ENCODE data around the gene NID2.

The NID2 gene

DNA sequence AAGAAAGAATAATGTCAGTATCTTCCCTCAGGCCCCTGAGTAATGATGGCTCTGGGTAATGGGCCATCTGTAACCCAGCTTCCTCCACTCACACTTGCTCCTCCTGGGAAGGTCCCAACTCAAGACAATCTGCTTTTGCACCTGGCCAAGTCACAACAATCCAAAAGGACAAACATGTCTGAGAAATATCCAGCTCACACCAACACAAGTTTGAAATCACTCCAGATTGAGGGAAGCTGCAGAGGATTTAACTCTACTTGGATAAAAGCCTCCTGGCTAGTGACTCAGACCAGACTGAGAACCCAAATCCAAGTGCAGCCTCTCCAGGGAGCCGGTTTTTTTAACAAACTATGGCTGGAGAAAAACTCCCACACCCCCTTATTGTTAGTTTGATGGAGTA is 45.3 kb downstream of the NID2 start:
- DNase-seq = peak; percentile 84

DNA sequence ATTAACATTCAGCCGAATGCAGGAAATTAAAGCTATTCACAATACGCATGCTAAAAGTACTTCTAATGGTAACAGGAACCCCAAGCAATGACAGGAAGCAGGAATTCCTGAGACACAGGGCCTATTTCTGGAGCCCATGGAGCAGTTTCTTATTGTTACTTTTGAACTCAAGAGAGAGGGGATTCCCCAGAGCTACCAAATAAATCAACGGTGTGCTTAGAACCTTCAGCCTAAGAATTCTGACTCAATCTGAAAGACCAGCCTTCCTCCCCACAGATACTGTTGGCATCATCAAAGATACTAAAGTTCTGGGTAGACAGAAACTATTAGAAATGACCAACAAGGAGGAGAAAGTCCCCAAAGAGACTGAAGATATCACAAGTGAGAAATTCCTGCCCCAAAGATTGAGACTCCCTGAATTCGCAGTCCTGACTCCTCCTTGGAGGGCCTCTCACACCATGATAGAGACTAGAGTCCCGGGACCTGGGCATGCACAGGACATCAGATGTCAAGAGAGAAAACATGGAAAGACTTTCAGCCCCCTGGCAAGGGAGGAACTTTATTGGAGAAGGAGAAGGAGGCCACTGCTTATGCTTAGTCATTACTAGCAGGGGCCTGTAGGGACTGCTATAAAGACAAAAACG is 46.8 kb downstream of the NID2 start:
- no peak for DNase-seq

DNA sequence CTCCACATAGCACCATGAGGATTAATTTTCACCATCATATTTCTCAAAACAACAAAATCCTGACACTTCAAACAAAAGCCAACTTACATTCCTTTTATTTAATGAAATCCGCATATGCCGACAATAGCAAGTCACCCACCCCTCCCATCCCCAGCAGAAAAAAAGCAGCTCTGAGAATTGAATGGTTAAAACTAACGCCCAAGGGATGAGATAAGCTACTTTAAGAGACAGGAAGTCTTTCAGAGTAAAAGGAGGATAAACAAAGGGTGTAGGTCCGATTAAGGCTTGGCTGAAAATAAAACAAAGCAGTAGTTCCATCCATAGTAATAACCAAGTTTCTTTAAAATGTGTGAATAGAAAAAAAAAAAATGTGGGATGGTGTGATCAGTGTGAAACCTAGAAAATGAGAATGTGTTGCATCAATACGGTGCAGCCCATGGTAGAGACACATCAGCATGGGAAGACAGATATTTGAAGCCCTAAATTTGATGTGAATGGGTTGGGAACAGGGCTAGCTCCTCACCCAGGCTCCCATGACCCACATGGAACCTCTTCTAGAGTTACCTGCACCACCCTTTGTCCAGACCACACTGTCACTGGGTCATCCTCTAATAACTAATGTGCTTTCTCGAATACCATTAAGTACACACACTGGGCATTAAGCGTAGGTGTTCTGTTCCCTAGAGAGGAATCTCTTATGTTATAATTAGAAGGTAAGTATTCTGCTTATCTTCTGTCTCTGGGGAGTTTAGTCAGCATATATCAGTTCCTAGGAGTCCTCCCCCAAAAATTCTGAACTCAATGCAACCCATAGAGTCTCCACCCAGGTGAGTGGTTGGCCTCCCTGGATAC is 47.8 kb downstream of the NID2 start:
- peak; percentile 35 for DNase-seq

DNA sequence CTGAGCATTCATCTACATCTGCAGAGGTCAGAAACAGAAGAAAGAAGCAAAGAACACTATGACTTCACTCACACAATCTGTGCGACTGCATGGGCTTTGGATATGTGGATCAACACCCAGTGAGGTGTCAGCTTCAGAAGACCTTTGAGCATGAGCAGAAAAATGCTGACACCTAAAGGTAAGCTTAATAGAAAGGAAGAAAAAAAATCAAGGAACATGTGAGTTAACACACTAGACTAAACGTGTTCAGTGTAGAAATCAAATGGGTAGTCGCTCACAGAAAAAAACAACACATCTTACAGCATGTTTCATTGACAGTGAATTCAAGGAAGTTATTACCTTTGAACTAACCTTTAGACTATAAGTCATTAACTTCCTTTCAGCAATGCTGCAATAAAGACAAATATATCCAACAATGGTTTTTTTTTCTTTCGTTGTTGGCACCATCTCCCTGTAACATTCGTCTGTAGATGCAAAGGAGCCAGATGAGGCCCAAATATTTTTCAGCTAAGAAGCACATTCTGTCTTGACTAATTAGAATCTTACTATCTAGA is 48.6 kb downstream of the NID2 start:
- no peak for DNase-seq

DNA sequence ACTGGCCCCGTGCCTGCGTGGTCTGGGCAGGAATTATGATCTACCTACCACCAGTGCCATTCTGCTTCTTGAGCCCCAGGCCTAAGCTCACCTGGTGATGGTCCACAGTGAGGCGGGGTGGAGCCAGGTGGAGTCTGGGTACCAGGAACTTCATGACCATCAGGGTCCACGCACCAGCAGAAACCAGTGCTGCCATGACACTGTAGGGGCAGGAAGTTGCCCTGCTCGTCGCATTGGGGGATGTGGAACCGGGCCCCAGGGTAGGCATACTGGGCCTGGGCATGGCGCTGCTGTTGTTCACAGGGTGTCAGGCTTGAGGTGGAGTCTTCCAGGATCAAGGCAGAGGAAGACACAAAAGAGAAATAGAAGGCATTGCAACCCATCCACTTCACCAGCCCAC is 49.9 kb downstream of the NID2 start:
- DNase-seq = no peak

DNA sequence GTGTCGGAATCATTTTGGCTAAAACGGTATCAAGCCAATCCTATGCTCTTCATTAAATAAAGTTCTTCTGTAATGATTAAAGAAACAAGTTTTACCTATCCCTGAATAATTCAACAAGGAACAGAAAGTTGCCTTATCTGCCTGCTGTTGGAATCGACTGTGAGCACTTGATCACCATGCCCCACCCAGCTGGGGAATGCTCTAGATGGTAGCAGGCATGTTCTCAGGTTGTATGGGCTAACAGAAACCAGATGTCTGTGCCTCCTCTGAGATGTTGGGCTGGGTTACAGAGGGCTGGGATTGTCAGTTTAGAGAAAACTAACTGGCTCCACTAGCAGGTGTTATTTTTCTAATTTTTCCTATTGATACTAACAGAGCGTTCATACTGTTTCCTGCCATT is 50.6 kb downstream of the NID2 start:
- DNase-seq = no peak

DNA sequence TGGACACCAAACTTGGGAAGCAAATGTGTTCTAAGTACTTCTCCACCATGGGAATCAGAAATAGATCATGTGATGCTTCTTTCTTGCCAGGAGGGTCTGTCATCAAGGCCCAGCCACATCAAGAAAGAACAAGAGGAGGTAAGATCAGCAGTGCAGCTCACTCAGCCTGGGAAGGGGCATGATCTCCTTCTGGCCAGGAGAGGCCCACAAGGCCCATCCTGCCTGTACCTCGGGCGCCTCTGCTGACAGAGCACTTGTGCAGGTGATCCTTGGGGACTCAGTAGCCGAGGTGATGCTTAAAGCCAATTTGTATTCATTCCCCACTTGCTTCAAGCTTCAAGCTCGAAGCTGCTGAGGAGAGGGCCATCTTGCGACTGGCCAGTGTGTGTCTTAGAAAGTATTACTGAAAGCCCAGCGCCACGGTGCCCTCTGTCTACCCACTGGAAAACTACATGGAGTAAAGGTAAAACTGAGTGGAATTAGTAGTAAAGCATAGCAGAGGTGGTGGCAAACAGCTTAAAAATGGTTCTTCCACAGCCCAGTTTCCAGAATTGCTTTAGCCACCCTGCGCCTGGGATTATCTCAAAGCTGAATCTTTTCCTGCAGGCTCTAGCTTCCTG is 53.3 kb downstream of the NID2 start:
- peak; percentile 26 for DNase-seq

DNA sequence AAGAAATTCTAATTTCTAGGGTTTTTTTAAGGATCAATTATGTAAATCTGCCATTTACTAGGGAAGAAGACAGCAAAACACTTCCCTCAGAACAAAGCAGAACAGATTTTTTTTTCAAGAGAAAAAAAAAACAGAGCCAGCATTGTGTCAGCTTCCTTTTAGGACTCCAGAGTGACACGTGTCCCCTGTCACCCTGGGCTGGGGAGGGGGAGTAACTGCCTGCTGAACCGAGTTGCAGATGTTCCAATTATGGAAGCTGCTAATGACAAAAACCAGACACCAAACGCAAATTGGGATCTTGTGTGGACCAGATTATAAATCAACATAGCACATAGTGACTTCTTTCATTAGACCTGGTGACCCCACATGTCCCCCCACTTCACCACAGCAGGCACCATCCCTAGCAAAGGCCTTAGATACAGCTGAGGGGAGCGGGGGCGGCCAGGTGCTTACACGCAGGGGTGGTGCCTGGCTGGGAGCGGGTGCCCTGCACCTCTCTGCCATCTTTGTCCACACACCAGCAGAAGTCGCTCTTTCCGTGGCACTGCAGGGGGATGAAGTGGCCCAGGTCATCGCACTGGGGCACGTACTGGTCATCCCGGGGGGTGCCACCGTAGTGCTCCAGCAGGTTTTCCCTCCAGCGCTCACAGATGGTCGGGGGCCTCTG is 54.1 kb downstream of the NID2 start:
- no peak for DNase-seq

DNA sequence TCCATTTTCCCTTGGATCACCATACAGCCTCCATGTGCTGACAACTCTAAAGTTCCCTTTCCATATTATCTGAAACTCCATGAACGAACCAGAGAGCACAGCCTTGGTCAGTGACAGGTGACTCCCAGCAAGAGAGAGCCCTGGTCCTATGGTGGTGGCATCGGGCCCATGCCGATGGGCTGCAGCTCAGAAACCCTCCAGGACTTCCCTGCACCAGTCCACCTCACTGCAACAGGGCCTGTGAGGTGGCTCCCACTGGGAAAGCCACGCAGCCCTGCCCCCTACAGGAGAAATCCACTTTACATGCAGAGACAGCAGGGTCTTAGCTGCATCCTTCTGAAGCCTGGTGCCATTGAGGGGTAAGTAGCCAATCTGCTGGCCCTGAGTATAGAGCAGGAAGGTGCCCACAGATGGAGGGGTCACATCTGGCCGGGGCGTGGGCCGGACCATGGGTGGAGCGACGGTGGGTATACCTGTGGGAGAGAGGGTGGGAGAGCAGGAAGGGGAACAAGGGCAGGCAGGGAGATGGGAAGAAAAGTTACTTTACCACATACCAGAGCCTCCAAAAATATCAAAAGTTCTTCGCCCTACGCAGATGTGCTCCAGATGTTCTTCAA is 54.8 kb downstream of the NID2 start:
- DNase-seq = no peak

DNA sequence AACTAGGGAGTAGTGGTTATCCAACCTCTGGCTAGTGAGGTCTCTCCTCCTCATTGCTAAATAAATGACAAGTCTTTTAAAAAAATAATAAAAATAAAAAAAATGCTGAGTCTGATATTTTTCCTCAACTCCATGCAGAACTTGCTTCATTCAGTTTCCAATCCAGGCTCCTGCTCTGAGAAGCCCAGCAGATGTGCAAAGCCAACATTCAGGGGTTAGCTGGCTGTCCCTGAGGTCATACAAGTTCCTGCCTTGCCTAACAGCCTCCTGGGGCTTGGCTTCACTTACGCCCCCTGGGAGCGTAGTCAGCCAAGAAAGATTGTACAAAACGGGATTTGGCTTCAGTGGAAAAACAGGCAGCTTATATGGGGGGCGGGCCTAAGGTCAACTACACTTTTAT is 56.2 kb downstream of the NID2 start:
- no peak for DNase-seq

DNA sequence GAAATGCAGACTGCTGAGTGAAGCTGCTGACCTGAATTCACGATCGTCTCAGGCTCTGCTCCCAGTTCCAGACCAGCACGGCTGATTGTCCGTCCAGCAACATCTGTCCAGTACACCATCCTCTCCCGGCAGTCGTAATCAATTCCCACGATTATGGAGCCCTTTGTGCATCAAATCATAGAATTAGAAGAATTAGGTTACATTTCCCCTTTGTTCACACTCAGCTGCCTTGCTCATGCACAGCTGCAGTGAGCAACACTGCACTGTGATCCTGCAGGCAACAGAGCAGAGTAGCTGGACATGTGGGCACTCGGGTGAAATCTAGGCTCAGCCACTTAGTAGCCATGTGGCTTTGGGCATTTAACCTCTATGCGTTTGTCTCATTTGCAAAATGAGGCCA is 57.3 kb downstream of the NID2 start:
- no peak for DNase-seq

DNA sequence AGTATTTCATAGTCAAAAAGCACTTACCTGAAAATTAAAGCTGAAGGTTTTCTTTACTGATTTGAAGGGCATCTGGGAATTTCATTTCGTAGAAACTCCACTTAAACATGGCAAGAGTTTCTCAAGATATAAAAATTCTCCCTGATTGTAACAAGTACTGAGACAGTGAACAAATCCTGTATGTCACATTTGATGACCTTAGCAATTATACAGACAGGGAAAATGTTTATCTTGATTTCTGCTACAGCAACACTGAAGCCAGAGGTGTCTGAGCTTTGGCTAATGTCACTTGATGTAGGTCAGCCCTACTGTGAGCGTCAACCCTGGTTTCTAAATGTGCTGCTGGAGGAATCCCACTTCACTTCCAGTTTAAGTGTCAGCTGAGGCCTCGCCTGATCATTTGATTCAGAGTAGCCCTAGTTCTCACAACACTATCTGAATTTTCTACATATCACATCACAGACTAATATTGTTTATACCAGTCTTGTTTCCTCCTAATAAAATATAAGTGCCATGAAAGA is 58.6 kb downstream of the NID2 start:
- DNase-seq = no peak

DNA sequence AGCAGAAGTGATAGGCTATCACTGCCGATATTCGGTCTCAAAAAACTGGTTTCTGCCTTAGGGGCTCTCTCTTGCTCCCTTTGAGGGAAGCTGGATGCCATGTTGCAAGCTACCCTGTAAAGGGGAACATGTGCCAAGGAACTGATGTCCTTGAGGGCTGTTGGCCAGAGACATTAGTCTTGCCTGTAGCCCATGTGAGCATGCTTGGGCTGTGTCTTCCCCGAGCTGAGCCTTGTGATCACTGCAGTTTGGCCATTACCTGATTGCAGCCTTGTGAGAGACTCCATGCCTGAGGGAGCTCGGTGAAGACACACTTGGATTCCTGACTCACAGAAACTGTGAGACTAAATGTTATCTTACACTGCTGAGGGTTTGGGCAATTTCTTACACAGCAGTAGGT is 60.7 kb downstream of the NID2 start:
- DNase-seq = no peak

DNA sequence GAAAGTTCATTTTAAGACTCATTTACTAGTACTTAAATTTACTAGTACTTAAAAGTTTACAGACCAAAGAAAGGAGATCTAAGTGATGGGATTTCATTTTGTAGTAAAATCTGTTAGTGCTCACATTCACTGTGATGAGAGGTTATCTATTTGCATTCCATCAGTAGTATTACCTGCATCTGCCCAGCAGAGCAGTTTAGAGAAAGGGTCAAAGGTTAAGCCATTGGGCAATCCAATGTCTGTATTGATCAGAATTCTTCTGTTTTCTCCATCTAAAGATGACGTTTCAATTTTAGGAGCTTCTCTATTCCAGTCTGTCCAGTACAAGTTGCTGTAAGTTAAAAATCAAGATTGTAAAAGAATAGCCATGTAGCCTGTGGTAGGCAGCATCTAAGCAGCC is 61.2 kb downstream of the NID2 start:
- no peak for DNase-seq

DNA sequence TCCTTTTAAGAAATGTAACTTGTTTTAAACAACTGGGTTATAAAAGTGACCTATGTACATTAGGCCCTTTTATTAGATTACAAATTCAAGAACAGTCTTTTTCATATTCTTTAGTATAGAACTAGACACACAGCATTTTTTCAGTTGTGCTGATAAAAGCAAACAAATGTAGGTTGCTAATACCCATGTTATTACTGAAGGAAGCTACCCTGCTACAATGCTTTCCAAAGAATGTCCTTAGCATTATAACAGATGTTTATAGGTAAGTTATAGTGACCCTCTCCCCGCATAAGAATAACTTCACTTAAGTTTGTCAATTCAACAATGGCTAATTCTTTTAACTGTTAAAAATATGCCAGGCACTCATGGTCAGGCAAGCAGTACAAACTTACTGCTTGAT is 61.6 kb downstream of the NID2 start:
- DNase-seq = no peak

DNA sequence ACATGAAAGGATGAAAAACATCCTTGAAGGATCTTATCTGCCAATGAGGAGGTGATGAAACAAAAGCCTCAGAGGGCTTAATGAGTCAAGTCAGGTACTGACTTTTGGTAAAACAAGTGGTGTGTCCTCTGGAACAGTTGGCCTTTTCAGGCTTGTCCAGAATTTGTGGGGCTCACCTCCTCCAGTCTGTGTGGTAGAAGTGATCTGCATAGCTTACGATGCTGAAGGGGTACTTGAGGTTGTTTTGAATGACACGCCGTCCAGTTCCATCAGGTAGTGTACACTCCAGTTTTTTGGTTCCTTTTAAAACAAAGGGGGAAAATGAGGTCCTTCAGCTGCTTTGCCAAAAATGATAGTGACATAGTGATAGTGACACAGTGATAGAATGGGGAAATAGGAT is 62.5 kb downstream of the NID2 start:
- no peak for DNase-seq

DNA sequence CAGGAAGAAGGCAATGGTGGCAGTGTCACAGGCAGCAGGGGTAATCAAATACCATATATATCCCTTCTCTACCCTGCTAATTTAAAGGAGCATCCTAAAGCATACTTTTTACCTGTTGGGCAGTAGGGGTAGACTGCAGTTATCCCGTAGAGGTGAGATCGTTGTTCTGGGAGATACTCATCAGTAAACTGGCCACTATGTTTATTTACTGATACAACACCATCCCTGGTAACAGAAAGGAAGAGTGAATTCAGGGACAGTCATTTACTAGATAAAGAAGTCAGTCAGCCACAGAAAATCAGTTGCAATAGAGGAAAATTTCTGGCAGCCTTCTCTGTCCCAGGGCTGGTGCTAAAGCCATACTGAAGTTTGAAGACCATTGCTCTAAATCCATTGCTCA is 63.2 kb downstream of the NID2 start:
- DNase-seq = no peak

DNA sequence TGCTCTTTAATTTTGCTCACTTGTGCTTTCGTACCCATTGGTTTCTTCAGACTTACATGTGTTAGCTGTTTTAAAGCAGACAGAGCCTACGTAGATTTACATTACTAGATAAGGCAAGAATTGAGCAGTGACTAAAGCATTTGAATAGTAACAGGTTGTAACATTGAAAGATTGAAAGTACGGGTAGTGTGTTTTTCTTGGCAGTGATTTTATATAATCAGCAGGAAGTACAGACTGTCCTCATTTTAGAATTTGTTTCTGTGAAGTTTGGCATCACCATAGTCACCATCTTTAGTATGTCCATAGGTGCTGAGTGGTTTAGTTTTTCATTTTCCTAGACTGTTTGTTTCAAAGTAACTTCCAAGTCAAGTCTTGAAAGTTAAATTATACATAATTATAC is 65.5 kb downstream of the NID2 start:
- no peak for DNase-seq

DNA sequence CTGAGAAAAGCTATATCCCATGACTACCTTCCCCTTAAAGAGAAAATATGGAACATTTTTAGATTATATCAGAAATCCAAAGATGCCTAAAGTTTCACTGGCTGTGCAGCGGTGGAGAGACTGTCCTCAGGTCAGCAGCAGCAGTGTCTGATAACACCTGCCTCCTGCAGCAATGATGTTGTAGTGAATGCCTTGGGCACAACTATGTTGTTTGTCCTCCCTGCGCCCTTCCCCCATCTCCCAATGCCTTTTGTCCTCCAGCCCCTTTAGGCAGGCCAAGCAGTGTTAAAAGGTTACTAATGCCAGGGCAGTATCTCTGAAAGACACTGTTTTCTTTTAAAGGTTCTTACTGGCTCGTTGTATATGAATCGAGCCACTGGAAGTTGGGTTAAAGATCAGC is 66.3 kb downstream of the NID2 start:
- DNase-seq = no peak

DNA sequence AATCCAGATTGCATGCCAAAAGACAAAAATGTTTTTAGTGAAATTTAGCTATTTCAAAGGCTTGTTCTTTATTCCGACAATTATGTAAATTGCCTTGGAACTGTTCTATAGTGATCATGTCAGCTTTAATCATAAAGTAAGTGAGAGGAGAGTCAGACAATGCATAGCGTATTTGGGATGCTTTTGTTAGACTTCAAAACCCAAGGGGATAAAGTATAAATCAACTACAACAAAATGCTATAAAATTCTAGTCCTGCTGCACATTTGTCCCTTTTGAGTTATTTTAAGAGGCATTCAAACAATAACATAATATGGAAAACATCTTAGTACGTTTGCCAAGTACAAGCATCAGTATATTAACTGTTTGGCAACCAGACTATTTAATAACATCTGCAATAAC is 68.2 kb downstream of the NID2 start:
- DNase-seq = no peak

DNA sequence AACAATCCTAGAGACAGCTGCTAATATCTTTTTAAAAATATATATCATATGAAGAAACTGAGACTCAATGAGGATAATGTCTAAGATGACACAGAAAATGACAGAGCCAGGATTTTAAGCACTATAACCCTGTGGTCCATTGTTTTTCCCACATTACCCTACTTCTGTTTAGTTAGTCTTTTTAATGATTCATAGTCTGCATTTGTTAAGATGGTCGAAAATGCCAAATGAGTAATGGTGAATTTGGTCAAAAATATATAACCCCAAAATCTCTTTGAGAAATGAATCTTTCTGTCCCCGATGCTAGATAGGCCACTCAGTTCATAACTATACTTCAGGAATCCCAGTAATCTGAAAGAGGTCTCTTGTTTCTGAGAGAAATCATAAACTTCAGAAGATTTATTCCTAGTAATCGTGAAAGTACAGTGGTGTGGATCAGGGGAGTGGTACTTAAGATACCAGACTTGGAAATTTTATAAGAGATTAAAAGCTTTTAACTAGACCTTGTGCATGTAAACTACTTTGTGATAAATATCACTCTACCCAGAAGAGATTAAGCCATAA is 68.8 kb downstream of the NID2 start:
- DNase-seq = peak; percentile 63

DNA sequence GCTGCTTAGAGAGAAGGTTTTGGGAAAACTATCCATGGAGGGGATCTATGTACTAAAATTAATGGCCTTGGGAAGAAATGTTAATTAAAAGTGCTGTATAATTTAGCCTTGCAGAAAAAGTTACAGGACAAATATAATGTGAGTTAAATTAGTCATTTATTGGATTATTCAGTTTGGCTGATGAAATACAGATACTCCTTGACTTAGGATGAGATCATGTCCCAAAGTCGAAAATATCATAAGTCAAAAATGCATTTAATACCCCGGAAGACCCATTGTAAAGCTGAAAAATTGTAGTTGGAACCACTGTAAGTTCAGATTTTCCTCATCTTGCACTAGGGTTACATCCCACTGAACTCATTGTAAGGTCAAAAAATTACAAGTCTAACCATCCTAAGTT is 69.8 kb downstream of the NID2 start:
- DNase-seq = peak; percentile 81
